ENCODE measurements around the gene UBC. TPM values are rescaled to one million over a fixed set of nuclear protein-coding genes. Genes with fewer than 3 reads are reported as not detected.

UBC gene
- total RNA-seq, 1 donor from 2014 or later: 1,214 TPM

DNA sequence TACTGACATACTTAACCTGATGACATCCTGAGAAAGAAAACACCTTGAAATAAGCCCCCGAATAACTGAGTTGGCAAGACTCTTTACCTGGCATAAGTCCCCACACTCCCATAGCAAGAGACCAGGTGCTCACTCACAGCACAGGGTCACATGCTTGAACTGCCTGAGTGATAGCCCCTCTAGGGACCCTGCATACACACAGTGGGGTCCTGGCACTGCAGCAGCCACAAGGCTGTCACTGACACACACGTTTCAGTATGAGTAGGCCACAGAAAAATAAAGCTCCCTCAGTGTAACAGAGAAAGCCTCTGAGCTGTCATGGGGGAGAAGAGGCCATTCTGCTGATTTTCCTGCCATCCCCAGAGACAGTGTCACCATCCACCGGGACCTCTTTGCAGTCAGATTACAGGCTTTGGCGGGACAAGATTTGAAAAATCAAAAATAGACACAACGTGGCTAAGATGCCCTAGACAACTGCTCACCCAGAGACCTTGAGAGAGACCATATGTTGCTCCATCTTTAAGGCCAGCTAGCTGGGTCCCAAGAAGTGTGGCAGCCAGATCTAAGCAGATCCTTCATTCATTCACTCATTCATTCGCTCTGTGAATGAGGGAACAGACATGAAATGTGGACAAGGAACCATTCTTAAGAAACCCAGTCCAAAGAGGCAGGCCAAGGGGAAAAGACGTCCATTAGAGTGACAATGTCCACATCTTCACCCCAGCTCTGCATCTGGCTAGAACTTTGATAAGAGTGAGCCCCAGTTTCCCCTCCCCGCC, 52.4 kb downstream of the UBC start:
- Histone ChIP-seq H3K79me2 (ENCODE audit: insufficient read depth, low read length) (no peaks in the 10 kb centered on the region), H3K9me3 (ENCODE audit: insufficient read depth, low read depth, low read length) (no peaks in the 10 kb centered on the region), H3K27me3 (ENCODE audit: insufficient read depth, low read length) (no peaks in the 10 kb centered on the region), H4K20me1 (ENCODE audit: insufficient read depth, low read length) (peaks cover 7% of the 10 kb centered on the region), H3K4me3 (ENCODE audit: insufficient read depth, low read depth, low read length) (no peak overlapping the region), H3K4me1 (ENCODE audit: insufficient read depth, low read length) (peaks cover 13% of the 10 kb centered on the region), H3K36me3 (ENCODE audit: insufficient read depth, low read length) (no peaks in the 10 kb centered on the region), H3K4me2 (ENCODE audit: low read length) (peak overlapping the region; percentile 98), H3K27ac (ENCODE audit: low read depth, low read length) (no peak overlapping the region), H3K9ac (ENCODE audit: low read length) (no peak overlapping the region), H2AFZ (ENCODE audit: low read depth, low read length) (no peak overlapping the region)
- Mint-ChIP-seq H3K27me3 (ENCODE audit: low read depth, unreplicated experiment) (peaks cover 3% of the 10 kb centered on the region), H3K4me3 (ENCODE audit: unreplicated experiment) (peak overlapping the region; percentile 84), H3K27ac (ENCODE audit: unreplicated experiment) (no peak overlapping the region), H3K36me3 (ENCODE audit: low read depth, unreplicated experiment) (no peaks in the 10 kb centered on the region), H3K4me1 (ENCODE audit: low read depth, unreplicated experiment) (peaks cover 6% of the 10 kb centered on the region), H3K9me3 (ENCODE audit: unreplicated experiment) (no peaks in the 10 kb centered on the region)
- TF ChIP-seq, protein P1, sequence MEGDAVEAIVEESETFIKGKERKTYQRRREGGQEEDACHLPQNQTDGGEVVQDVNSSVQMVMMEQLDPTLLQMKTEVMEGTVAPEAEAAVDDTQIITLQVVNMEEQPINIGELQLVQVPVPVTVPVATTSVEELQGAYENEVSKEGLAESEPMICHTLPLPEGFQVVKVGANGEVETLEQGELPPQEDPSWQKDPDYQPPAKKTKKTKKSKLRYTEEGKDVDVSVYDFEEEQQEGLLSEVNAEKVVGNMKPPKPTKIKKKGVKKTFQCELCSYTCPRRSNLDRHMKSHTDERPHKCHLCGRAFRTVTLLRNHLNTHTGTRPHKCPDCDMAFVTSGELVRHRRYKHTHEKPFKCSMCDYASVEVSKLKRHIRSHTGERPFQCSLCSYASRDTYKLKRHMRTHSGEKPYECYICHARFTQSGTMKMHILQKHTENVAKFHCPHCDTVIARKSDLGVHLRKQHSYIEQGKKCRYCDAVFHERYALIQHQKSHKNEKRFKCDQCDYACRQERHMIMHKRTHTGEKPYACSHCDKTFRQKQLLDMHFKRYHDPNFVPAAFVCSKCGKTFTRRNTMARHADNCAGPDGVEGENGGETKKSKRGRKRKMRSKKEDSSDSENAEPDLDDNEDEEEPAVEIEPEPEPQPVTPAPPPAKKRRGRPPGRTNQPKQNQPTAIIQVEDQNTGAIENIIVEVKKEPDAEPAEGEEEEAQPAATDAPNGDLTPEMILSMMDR (IDR thresholded peaks at IDR 0.05; ENCODE audit: insufficient read depth, low read depth, low read length): no peak
- TF ChIP-seq EZH2 (IDR thresholded peaks at IDR 0.05; ENCODE audit: insufficient read depth, low read length): no peak
- FAIRE-seq (no peak), DNase-seq (ENCODE audit: low read depth) (no peak)

Small RNA genes within 50 kb of the gene (microRNA-seq; reads per million reads assigned to microRNA genes)
- 1.1 reads per million for gene MIR5188

Other genes starting within 250 kb of the UBC start
- gene SCARB1, start 50.8 kb downstream of the UBC start, total RNA-seq: 44.5 and 48.4 TPM in 2 replicates
- gene DHX37, start 74.5 kb upstream of the UBC start, total RNA-seq: 19.6 and 21.1 TPM in 2 replicates
- gene BRI3BP, start 79.0 kb upstream of the UBC start, total RNA-seq: 3.1 and 3.6 TPM in 2 replicates
- gene AACS, start 150.8 kb upstream of the UBC start, total RNA-seq: 22.0 and 22.5 TPM in 2 replicates